Left kidney (tissue), 2 donors: ENCODE data around the gene HOMEZ. TPM values are rescaled to one million over a fixed set of nuclear protein-coding genes. Genes with fewer than 3 reads are reported as not detected.
"Not testable (repeated sequence)": the region's sequence is repeated elsewhere in the genome, so short reads cannot be mapped to it uniquely, and the experiment has no call there.

Source experiments
- DNase-seq: peaks from one replicate; pipeline ENCODE4 v3.0.0-alpha.2; 2013
- polyA plus RNA-seq: library from polyadenylated mRNA; unstranded; fragments of 120-200 nt; gene quantifications from one replicate; pipeline ENCODE4 v1.2.1, GENCODE V29; 2013; ENCODE audit not compliant: insufficient read length

The HOMEZ gene
- polyA plus RNA-seq, 1 donor = 28.0 TPM

DNA sequence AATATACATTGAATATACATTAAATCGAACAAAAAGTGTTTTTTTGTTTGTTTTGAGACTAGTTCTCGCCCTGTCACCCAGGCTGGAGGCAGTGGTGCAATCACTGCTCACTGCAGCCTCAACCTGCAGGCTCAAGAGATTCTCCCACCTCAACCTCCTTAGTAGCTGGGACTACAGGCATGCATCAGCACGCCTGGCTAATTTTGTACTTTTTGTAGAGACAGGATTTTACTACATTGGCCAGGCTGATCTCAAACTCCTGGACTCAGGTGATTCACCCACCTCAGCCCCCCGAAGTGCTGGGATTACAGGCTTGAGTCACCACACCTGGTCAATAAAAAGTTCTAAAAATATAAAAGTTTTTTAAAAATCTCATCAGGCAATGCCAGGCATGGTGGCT is 58.4 kb downstream of the HOMEZ start:
- DNase-seq = no peak

GRCh38 chr14:23224958-23225357 is 61.0 kb downstream of the HOMEZ start:
- not testable (repeated sequence) for DNase-seq

Other genes with a start within 250 kb of the HOMEZ start
- not detected for gene PSMB11, start 243.9 kb downstream of the HOMEZ start, polyA plus RNA-seq
- 28.7 TPM for gene CDH24, start 228.6 kb downstream of the HOMEZ start, polyA plus RNA-seq
- gene ACIN1, start 191.0 kb downstream of the HOMEZ start, polyA plus RNA-seq = 365 TPM
- gene C14orf119, start 190.6 kb downstream of the HOMEZ start, polyA plus RNA-seq = 76.1 TPM
- not detected for gene CIROP, start 181.1 kb downstream of the HOMEZ start, polyA plus RNA-seq
- gene CEBPE, start 166.9 kb downstream of the HOMEZ start, polyA plus RNA-seq = 0.08 TPM
- 92.4 TPM for gene SLC7A8, start 102.5 kb downstream of the HOMEZ start, polyA plus RNA-seq
- gene RNF212B, start 48.2 kb downstream of the HOMEZ start, polyA plus RNA-seq = 2.3 TPM
- 42.5 TPM for gene PPP1R3E, start 16.7 kb upstream of the HOMEZ start, polyA plus RNA-seq
- gene BCL2L2, start 20.7 kb upstream of the HOMEZ start, polyA plus RNA-seq = 50.6 TPM
- 309 TPM for gene PABPN1, start 35.3 kb upstream of the HOMEZ start, polyA plus RNA-seq
- 62.4 TPM for gene SLC22A17, start 66.8 kb upstream of the HOMEZ start, polyA plus RNA-seq
- 35.4 TPM for gene EFS, start 79.0 kb upstream of the HOMEZ start, polyA plus RNA-seq
- not detected for gene IL25, start 86.7 kb upstream of the HOMEZ start, polyA plus RNA-seq
- 1.0 TPM for gene CMTM5, start 90.9 kb upstream of the HOMEZ start, polyA plus RNA-seq
- 0.13 TPM for gene MYH6, start 122.1 kb upstream of the HOMEZ start, polyA plus RNA-seq
- 0.32 TPM for gene MYH7, start 149.5 kb upstream of the HOMEZ start, polyA plus RNA-seq
- gene NGDN, start 183.6 kb upstream of the HOMEZ start, polyA plus RNA-seq = 69.7 TPM